Stimulated activated CD8-positive, alpha-beta memory T cell treated with anti-CD3 and anti-CD28 coated beads, Interleukin-7, amount 100 ng/mL, for 24 hours (primary cell): ENCODE results near the gene TRAIP.
"Not testable (repeated sequence)": the region's sequence is repeated elsewhere in the genome, so short reads cannot be mapped to it uniquely, and the experiment has no call there.

ENCODE experiments used
- DNase-seq: peaks from one replicate; pipeline ENCODE4 v3.0.0-alpha.2; 2020; ENCODE audit warnings: low read depth

The TRAIP gene

GRCh38 chr3:49791571-49791970, 64.8 kb downstream of the TRAIP start:
- DNase-seq: no peak

- DNase-seq: no peak
Observed at GRCh38 chr3:49790626-49791411, 65.5 kb downstream of the TRAIP start.

- no peak for DNase-seq
Observed at GRCh38 chr3:49788056-49788455, 68.3 kb downstream of the TRAIP start.

GRCh38 chr3:49787536-49787935, 68.8 kb downstream of the TRAIP start:
- DNase-seq: no peak

- DNase-seq: no peak
Observed at GRCh38 chr3:49787182-49787464, 69.2 kb downstream of the TRAIP start.

GRCh38 chr3:49786357-49787181, 69.8 kb downstream of the TRAIP start, which contains the start of gene IP6K1:
Gene IP6K1, minus strand, starts transcription at chr3:49786542. Its CDS starts 38,502 bp downstream, at chr3:49748040.
- DNase-seq: peak; percentile 99

GRCh38 chr3:49785565-49786356, 70.6 kb downstream of the TRAIP start:
- DNase-seq: no peak

- not testable (repeated sequence) for DNase-seq
Observed at GRCh38 chr3:49782277-49782676, 74.1 kb downstream of the TRAIP start.

GRCh38 chr3:49781415-49782199, 74.8 kb downstream of the TRAIP start:
- no peak for DNase-seq

GRCh38 chr3:49780975-49781365, 75.4 kb downstream of the TRAIP start:
- DNase-seq: not testable (repeated sequence)

- DNase-seq: no peak
Observed at GRCh38 chr3:49780080-49780974, 76.0 kb downstream of the TRAIP start.

GRCh38 chr3:49779358-49780079, 76.8 kb downstream of the TRAIP start:
- DNase-seq: no peak
